GM18511 (cell line): ENCODE measurements around the gene PBX3.

Experiments
- ATAC-seq: cut with Tn5 transposase; IDR thresholded peaks from one replicate; pipeline ENCODE4 v1.9.1; 2021; ENCODE audit warnings: mild to moderate bottlenecking, moderate library complexity; ENCODE audit not compliant: unreplicated experiment

Gene PBX3

GRCh38 chr9:125747053-125747764, at the start of gene PBX3:
Gene PBX3 (plus strand): TSS chr9:125747373.
- ATAC-seq = peak; percentile 5

- ATAC-seq = no peak
Observed at GRCh38 chr9:125699870-125700269, 47.3 kb upstream of the PBX3 start.

GRCh38 chr9:125700791-125701190, 46.4 kb upstream of the PBX3 start:
- ATAC-seq = peak; percentile 92

GRCh38 chr9:125701351-125701750, 45.8 kb upstream of the PBX3 start:
- no peak for ATAC-seq

GRCh38 chr9:125703662-125704061, 43.5 kb upstream of the PBX3 start:
- ATAC-seq = no peak

GRCh38 chr9:125705893-125706292, 41.3 kb upstream of the PBX3 start:
- no peak for ATAC-seq

- peak; percentile 98 for ATAC-seq
Observed at GRCh38 chr9:125706651-125707471, 40.3 kb upstream of the PBX3 start, which contains the start of gene MAPKAP1. Gene MAPKAP1 (minus strand): TSS chr9:125707208. CDS start chr9:125672574, 34,634 bp downstream.

GRCh38 chr9:125707472-125707804, 39.7 kb upstream of the PBX3 start:
- ATAC-seq = peak; percentile 33

- ATAC-seq = no peak
Observed at GRCh38 chr9:125726456-125727132, 20.6 kb upstream of the PBX3 start.

GRCh38 chr9:125730168-125730567, 17.0 kb upstream of the PBX3 start:
- ATAC-seq = no peak

GRCh38 chr9:125732562-125732961, 14.6 kb upstream of the PBX3 start:
- ATAC-seq = no peak

GRCh38 chr9:125739436-125739835, 7.7 kb upstream of the PBX3 start:
- ATAC-seq = no peak

- ATAC-seq = no peak
Observed at GRCh38 chr9:125742657-125743056, 4.5 kb upstream of the PBX3 start.

- no peak for ATAC-seq
Observed at GRCh38 chr9:125743682-125744428, 3.3 kb upstream of the PBX3 start.

- ATAC-seq = no peak
Observed at GRCh38 chr9:125744616-125745015, 2.6 kb upstream of the PBX3 start.

GRCh38 chr9:125745018-125745417, 2.2 kb upstream of the PBX3 start:
- ATAC-seq = no peak

- ATAC-seq = no peak
Observed at GRCh38 chr9:125745682-125746016, 1.5 kb upstream of the PBX3 start.

- peak; percentile 71 for ATAC-seq
Observed at GRCh38 chr9:125746017-125746773, 978 bp upstream of the PBX3 start.

GRCh38 chr9:125746774-125747052, 460 bp upstream of the PBX3 start:
- no peak for ATAC-seq

- no peak for ATAC-seq
Observed at GRCh38 chr9:125747765-125748445, 732 bp downstream of the PBX3 start.
